HCT116 (cell line): ENCODE data around the gene GRM8. TPM values are rescaled to one million over a fixed set of nuclear protein-coding genes. Genes with fewer than 3 reads are reported as not detected.

ENCODE experiments used
- ATAC-seq: fragments of 200-7000 bp; cut with Tn5 transposase; 2 replicates; pipeline ENCODE4 v1.9.1; 2020; ENCODE audit warnings: mild to moderate bottlenecking, moderate library complexity
- BruUV-seq: library from RNA; stranded (reverse); fragments of 400-500 nt; replicated peaks from 2 replicates; lab custom pipeline; 2021; lab: Mats Ljungman, UMichigan
- CTCF ChIA-PET: fragments of 300-600 bp; sonication (Branson Sonifier 250); formaldehyde crosslinking; loops from one replicate; lab custom pipeline; 2021; ENCODE audit warnings: antibody characterized with exemption; lab: Charles Lee
- POLR2A ChIA-PET: fragments of 300-600, 350-600 bp; sonication (Branson Sonifier 250); formaldehyde crosslinking; loops from one replicate; lab custom pipeline; 2021; ENCODE audit warnings: antibody characterized with exemption; lab: Charles Lee
- RAD21 ChIA-PET, 2 experiments: fragments of 300-600 bp; sonication (Branson Sonifier 250); formaldehyde crosslinking; loops; one replicate each; lab custom pipeline; 2023; ENCODE audit warnings: low total read pairs in 2 of 2; ENCODE audit not compliant: uncharacterized antibody in 2 of 2, unreplicated experiment in 2 of 2, low non-redundant PET in 1 of 2; lab: Charles Lee
- DNase-seq: peaks from one replicate; pipeline ENCODE4 v3.0.0-alpha.2; 2010; ENCODE audit warnings: low read depth, low spot score
- H2AFZ ChIP-seq: fragments of 200-600 bp; shearing (Covaris generic), sonication (generic); 2 replicates; pipeline ENCODE4 v1.6.1; 2017; ENCODE audit warnings: low read depth, mixed run types, mixed read lengths, antibody characterized with exemption, low read length; ENCODE audit not compliant: poor library complexity, severe bottlenecking
- H3K27ac ChIP-seq: 2 replicates; pipeline ENCODE4 v1.5.1; 2012; ENCODE audit warnings: low read depth, low read length
- H3K27me3 ChIP-seq: fragments of 200-600 bp; sonication (generic); 2 replicates; pipeline ENCODE4 v1.6.1; 2016; ENCODE audit warnings: mixed run types, low read length, mixed read lengths; ENCODE audit not compliant: insufficient read depth
- H3K36me3 ChIP-seq, 2 experiments: fragments of 200-500 bp in 1 of 2; fragments of 200-600 bp in 1 of 2; sonication (Bioruptor generic) in 1 of 2; sonication (generic) in 1 of 2; 2 replicates each; pipeline versions ENCODE4 v1.5.1 to v1.6.1; 2014 to 2016; ENCODE audit warnings: low read length in 2 of 2, inconsistent platforms in 1 of 2, mixed read lengths in 1 of 2, mixed run types in 1 of 2; ENCODE audit not compliant: insufficient read depth in 2 of 2, control insufficient read depth in 1 of 2
- H3K4me1 ChIP-seq, 2 experiments: fragments of 200-600 bp in 1 of 2; sonication (generic) in 1 of 2; 2 replicates each; pipeline versions ENCODE4 v1.5.1 to v1.6.1; 2012 to 2017; ENCODE audit warnings: low read length in 2 of 2, inconsistent platforms in 1 of 2, mild to moderate bottlenecking in 1 of 2, mixed read lengths in 1 of 2, mixed run types in 1 of 2, moderate library complexity in 1 of 2; ENCODE audit not compliant: insufficient read depth in 2 of 2, control insufficient read depth in 1 of 2
- H3K4me2 ChIP-seq: fragments of 200-600 bp; sonication (generic); 2 replicates; pipeline ENCODE4 v1.6.1; 2017; ENCODE audit warnings: mixed run types, low read length, mixed read lengths
- H3K4me3 ChIP-seq, 2 experiments: fragments of 200-600 bp in 1 of 2; sonication (generic) in 1 of 2; replicated peaks in 1 of 2; 2 replicates each; pipeline ENCODE4 v1.5.1; 2011 to 2016; ENCODE audit warnings: low read length in 2 of 2, control low read depth in 1 of 2, low read depth in 1 of 2, mild to moderate bottlenecking in 1 of 2, mixed read lengths in 1 of 2, mixed run types in 1 of 2
- H3K79me2 ChIP-seq: fragments of 200-600 bp; sonication (generic); 2 replicates; pipeline ENCODE4 v1.6.1; 2017; ENCODE audit warnings: mild to moderate bottlenecking, mixed run types, low read length, moderate library complexity, mixed read lengths; ENCODE audit not compliant: insufficient read depth
- H3K9ac ChIP-seq: fragments of 200-600 bp; sonication (generic); 2 replicates; pipeline ENCODE4 v1.6.1; 2016; ENCODE audit warnings: low read length, mixed read lengths
- H3K9me2 ChIP-seq: fragments of 200-600 bp; sonication (generic), shearing (Covaris generic); 2 replicates; pipeline ENCODE4 v1.6.1; 2017; ENCODE audit warnings: mixed run types, mild to moderate bottlenecking, moderate library complexity; ENCODE audit not compliant: insufficient read depth
- H3K9me3 ChIP-seq, 2 experiments: fragments of 200-500 bp in 1 of 2; fragments of 200-600 bp in 1 of 2; sonication (Bioruptor generic) in 1 of 2; sonication (generic) in 1 of 2; 2 replicates each; pipeline ENCODE4 v1.6.1; 2014 to 2017; ENCODE audit warnings: low read length in 2 of 2, mixed read lengths in 2 of 2, inconsistent platforms in 1 of 2, low read depth in 1 of 2, mild to moderate bottlenecking in 1 of 2, mixed run types in 1 of 2, moderate library complexity in 1 of 2; ENCODE audit not compliant: control insufficient read depth in 1 of 2, insufficient read depth in 1 of 2
- H4K20me1 ChIP-seq: fragments of 200-600 bp; sonication (generic), shearing (Covaris generic); 2 replicates; pipeline ENCODE4 v1.6.1; 2017; ENCODE audit warnings: mixed run types, mild to moderate bottlenecking, moderate library complexity; ENCODE audit not compliant: insufficient read depth
- CBX3 ChIP-seq: IDR thresholded peaks from 2 replicates; pipeline ENCODE4 v1.6.1; 2012; ENCODE audit warnings: low read depth
- CEBPB ChIP-seq: IDR thresholded peaks from 2 replicates; pipeline ENCODE4 v1.6.1; 2012; ENCODE audit warnings: low read depth
- EGR1 ChIP-seq: IDR thresholded peaks from 2 replicates; pipeline ENCODE4 v1.6.1; 2012; ENCODE audit warnings: low read depth
- ELF1 ChIP-seq: IDR thresholded peaks from 2 replicates; pipeline ENCODE4 v1.6.1; 2012; ENCODE audit warnings: low read depth, borderline replicate concordance
- EZH2 ChIP-seq: fragments of 200-600 bp; sonication (generic); IDR thresholded peaks from 2 replicates; pipeline ENCODE4 v1.6.1; 2017; ENCODE audit warnings: antibody characterized with exemption, mixed run types
- FOSL1 ChIP-seq: IDR thresholded peaks from 2 replicates; pipeline ENCODE4 v1.6.1; 2012; ENCODE audit warnings: low read depth
- POLR2A ChIP-seq: IDR thresholded peaks from 2 replicates; pipeline ENCODE4 v1.7.0; 2011; ENCODE audit warnings: borderline replicate concordance; ENCODE audit not compliant: insufficient read depth, insufficient read length; ENCODE audit errors: extremely low read depth
- POLR2AphosphoS5 ChIP-seq: IDR thresholded peaks from 2 replicates; pipeline ENCODE4 v1.6.1; 2011; ENCODE audit warnings: mild to moderate bottlenecking, low read depth, low read length, moderate library complexity
- RAD21 ChIP-seq: IDR thresholded peaks from 2 replicates; pipeline ENCODE4 v1.6.1; 2012; ENCODE audit warnings: low read depth, mild to moderate bottlenecking
- SIN3A ChIP-seq: IDR thresholded peaks from 2 replicates; pipeline ENCODE4 v1.6.1; 2012; ENCODE audit warnings: low read depth
- SP1 ChIP-seq: IDR thresholded peaks from 2 replicates; pipeline ENCODE4 v1.6.1; 2012; ENCODE audit warnings: low read depth
- SRF ChIP-seq: IDR thresholded peaks from 2 replicates; pipeline ENCODE4 v1.6.1; 2012; ENCODE audit warnings: low read depth
- TCF7L2 ChIP-seq: IDR thresholded peaks from 2 replicates; pipeline ENCODE4 v1.7.0; 2011; ENCODE audit warnings: borderline replicate concordance, inconsistent platforms; ENCODE audit not compliant: insufficient read depth, insufficient read length; ENCODE audit errors: extremely low read depth
- ZBTB33 ChIP-seq: IDR thresholded peaks from 2 replicates; pipeline ENCODE4 v1.6.1; 2011; ENCODE audit warnings: mild to moderate bottlenecking, low read length, moderate library complexity; ENCODE audit not compliant: insufficient replicate concordance; ENCODE audit errors: extremely low read depth
- ZFX ChIP-seq: fragments of 450-650 bp; IDR thresholded peaks from 2 replicates; pipeline ENCODE4 v1.6.1; 2017
- ZNF274 ChIP-seq: fragments of 200-500 bp; sonication (Bioruptor generic); IDR thresholded peaks from 2 replicates; pipeline ENCODE4 v1.6.1; 2014; ENCODE audit warnings: mild to moderate bottlenecking, low read depth, low read length, inconsistent platforms
- intact Hi-C: fragments of 100-400 bp; cut with micrococcal nuclease; formaldehyde crosslinking; loops from 2 replicates; pipeline ENCODE4 v1.10.0; 2022
- total RNA-seq: library from RNA; stranded (reverse); gene quantifications from one replicate; pipeline ENCODE4 v1.2.1, GENCODE V29; 2021; ENCODE audit not compliant: unreplicated experiment
- TF ChIP-seq, protein P1 (sequence below): IDR thresholded peaks from 2 replicates; pipeline ENCODE4 v1.6.1; 2012; ENCODE audit warnings: low read depth
- TF ChIP-seq, protein P2 (sequence below), 3 experiments: fragments of 200-600 bp in 1 of 3; sonication (generic) in 1 of 3; IDR thresholded peaks in 2 of 3; conservative IDR thresholded peaks in 1 of 3; 2 replicates each; pipeline ENCODE4 v1.5.1; 2012 to 2017; ENCODE audit warnings: low read depth in 2 of 3, low read length in 2 of 3, antibody characterized with exemption in 1 of 3, borderline replicate concordance in 1 of 3, control low read depth in 1 of 3, mild to moderate bottlenecking in 1 of 3, mixed read lengths in 1 of 3, mixed run types in 1 of 3, moderate library complexity in 1 of 3; ENCODE audit not compliant: insufficient read depth in 1 of 3
- TF ChIP-seq, protein P3 (sequence below): IDR thresholded peaks from 2 replicates; pipeline ENCODE4 v1.6.1; 2012

The GRM8 gene
- total RNA-seq, 1 experiment from 2014 or later: 0.05 TPM

DNA sequence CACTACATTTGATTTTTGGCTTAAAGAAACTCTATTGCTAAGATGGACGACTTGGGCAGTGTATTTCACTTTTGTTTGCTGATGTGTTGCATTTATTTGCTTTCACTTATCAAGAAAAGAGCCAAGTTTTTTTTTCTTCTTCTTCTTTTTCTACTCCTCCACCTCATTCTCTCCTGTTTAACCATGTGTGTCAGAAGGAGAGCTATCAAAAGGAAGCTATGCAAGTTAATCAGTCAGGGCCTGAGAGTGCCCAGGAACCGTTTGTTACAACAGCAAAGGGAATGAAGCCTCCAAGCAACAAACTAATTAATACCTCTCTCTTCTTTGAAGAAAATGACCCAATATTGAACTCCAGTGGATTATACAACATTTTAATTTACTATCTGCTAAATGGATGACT lies 299.3 kb downstream of the GRM8 start:
- ChIA-PET POLR2A (no interaction called here), CTCF (no interaction called here), RAD21 (no interaction called here)
- H3K79me2 ChIP-seq: no peaks in the 10 kb centered on the region
- H3K27me3 ChIP-seq: peaks cover 22% of the 10 kb centered on the region; the same call in 1 of the 2 replicates
- ATAC-seq: no peak
- H3K4me2 ChIP-seq: no peak overlapping the region
- no peak for DNase-seq
- H4K20me1 ChIP-seq: no peaks in the 10 kb centered on the region
- H3K27ac ChIP-seq: no peak overlapping the region
- intact Hi-C loops: no loop called here
- no peaks in the 10 kb centered on the region for H3K9me2 ChIP-seq
- H3K9ac ChIP-seq: no peak overlapping the region
- TF ChIP-seq ZNF274 (no peak), ELF1 (no peak), TCF7L2 (no peak), CBX3 (no peak), SIN3A (no peak), EZH2 (no peak), ZBTB33 (no peak), FOSL1 (no peak), RAD21 (no peak), SRF (no peak), POLR2A (no peak), POLR2AphosphoS5 (no peak), ZFX (no peak), SP1 (no peak), EGR1 (no peak), CEBPB (no peak)
- TF ChIP-seq, protein P1, sequence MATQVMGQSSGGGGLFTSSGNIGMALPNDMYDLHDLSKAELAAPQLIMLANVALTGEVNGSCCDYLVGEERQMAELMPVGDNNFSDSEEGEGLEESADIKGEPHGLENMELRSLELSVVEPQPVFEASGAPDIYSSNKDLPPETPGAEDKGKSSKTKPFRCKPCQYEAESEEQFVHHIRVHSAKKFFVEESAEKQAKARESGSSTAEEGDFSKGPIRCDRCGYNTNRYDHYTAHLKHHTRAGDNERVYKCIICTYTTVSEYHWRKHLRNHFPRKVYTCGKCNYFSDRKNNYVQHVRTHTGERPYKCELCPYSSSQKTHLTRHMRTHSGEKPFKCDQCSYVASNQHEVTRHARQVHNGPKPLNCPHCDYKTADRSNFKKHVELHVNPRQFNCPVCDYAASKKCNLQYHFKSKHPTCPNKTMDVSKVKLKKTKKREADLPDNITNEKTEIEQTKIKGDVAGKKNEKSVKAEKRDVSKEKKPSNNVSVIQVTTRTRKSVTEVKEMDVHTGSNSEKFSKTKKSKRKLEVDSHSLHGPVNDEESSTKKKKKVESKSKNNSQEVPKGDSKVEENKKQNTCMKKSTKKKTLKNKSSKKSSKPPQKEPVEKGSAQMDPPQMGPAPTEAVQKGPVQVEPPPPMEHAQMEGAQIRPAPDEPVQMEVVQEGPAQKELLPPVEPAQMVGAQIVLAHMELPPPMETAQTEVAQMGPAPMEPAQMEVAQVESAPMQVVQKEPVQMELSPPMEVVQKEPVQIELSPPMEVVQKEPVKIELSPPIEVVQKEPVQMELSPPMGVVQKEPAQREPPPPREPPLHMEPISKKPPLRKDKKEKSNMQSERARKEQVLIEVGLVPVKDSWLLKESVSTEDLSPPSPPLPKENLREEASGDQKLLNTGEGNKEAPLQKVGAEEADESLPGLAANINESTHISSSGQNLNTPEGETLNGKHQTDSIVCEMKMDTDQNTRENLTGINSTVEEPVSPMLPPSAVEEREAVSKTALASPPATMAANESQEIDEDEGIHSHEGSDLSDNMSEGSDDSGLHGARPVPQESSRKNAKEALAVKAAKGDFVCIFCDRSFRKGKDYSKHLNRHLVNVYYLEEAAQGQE: no peak
- TF ChIP-seq, protein P2, sequence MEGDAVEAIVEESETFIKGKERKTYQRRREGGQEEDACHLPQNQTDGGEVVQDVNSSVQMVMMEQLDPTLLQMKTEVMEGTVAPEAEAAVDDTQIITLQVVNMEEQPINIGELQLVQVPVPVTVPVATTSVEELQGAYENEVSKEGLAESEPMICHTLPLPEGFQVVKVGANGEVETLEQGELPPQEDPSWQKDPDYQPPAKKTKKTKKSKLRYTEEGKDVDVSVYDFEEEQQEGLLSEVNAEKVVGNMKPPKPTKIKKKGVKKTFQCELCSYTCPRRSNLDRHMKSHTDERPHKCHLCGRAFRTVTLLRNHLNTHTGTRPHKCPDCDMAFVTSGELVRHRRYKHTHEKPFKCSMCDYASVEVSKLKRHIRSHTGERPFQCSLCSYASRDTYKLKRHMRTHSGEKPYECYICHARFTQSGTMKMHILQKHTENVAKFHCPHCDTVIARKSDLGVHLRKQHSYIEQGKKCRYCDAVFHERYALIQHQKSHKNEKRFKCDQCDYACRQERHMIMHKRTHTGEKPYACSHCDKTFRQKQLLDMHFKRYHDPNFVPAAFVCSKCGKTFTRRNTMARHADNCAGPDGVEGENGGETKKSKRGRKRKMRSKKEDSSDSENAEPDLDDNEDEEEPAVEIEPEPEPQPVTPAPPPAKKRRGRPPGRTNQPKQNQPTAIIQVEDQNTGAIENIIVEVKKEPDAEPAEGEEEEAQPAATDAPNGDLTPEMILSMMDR (IDR thresholded peaks at IDR 0.05 in 2 of 3, conservative IDR thresholded peaks at IDR 0.05 in 1 of 3; ENCODE audit: borderline replicate concordance in 1 of 3, insufficient read depth in 1 of 3, low read depth in 2 of 3, low read length in 2 of 3): no peak
- TF ChIP-seq, protein P3, sequence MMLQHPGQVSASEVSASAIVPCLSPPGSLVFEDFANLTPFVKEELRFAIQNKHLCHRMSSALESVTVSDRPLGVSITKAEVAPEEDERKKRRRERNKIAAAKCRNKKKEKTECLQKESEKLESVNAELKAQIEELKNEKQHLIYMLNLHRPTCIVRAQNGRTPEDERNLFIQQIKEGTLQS: no peak
- no TSS peak for BruUV-seq
- no peak overlapping the region for H2AFZ ChIP-seq
- H3K4me1 ChIP-seq: no peaks in the 10 kb centered on the region
- H3K9me3 ChIP-seq: no peaks in the 10 kb centered on the region
- H3K4me3 ChIP-seq: no peak overlapping the region
- no peaks in the 10 kb centered on the region for H3K36me3 ChIP-seq
